ENCODE results near the gene TCF12.

TCF12 gene

DNA sequence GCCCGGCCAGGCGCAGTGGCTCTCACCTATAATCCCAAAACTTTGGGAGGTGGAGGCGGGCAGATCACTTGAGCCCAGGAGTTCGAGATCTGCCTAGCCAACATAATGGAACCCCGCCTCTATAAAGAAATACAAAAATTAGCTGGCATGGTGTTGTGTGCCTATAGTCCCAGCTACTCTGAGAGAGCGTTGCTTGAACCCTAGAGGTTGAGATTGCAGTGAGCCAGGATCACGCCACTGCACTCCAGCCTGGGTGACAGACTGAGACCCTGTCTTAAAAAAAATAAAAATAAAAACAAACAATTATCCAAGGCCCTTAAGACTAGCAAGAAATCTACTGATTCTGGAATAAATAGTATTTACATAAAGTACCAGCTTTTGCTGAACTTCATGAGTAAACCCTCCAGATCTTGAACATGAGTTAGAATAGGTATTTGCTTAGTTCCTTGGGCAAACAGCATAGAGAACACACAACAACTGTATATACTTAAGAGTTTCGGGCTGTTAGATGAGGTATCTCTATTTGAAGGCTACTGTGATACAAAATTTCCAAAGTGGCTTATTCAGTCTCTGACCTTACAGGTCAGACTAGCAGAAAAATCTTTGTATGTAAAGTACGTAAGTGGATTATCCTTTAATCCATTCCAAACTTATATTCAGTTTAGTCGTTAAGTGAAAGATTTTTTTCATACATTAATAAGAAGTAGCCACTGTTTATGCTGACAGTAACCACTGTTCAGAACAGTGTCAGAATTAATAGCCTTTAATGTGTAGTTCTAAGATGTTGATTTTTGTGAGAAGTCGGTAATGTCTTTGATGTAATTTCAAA is 286.8 kb downstream of the TCF12 start:
- no peak overlapping the region for H3K4me3 ChIP-seq (ENCODE audit: low read depth, low read length)
- DNase-seq (ENCODE audit: low read depth) = no peak
- in situ Hi-C loops (cut with HindIII; ENCODE audit: low sequenced_read_pairs) = no loop called here
- TF ChIP-seq, protein P1, sequence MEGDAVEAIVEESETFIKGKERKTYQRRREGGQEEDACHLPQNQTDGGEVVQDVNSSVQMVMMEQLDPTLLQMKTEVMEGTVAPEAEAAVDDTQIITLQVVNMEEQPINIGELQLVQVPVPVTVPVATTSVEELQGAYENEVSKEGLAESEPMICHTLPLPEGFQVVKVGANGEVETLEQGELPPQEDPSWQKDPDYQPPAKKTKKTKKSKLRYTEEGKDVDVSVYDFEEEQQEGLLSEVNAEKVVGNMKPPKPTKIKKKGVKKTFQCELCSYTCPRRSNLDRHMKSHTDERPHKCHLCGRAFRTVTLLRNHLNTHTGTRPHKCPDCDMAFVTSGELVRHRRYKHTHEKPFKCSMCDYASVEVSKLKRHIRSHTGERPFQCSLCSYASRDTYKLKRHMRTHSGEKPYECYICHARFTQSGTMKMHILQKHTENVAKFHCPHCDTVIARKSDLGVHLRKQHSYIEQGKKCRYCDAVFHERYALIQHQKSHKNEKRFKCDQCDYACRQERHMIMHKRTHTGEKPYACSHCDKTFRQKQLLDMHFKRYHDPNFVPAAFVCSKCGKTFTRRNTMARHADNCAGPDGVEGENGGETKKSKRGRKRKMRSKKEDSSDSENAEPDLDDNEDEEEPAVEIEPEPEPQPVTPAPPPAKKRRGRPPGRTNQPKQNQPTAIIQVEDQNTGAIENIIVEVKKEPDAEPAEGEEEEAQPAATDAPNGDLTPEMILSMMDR (IDR thresholded peaks at IDR 0.05; ENCODE audit: low read depth, low read length, missing control alignments) = no peak

DNA sequence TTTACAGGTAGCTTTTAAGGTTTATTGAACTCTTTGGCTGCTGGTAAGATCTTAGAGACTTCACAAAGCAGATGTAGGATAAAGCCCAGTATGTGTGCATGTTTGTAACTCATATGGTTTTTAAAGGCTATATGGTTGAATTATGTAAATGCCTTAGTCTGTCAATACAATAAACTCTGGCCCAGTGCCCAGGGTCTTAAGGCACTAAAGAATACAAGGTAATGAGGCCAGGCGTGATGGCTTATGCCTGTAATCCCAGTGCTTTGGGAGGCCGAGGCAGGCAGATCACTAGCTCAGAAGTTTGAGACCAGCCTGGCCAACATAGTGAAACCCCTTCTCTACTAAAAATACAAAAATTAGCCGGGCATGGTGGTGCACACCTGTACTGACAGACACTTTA is 287.6 kb downstream of the TCF12 start:
- no peak for DNase-seq (ENCODE audit: low read depth)
- TF ChIP-seq, protein P1 (IDR thresholded peaks at IDR 0.05; ENCODE audit: low read depth, low read length, missing control alignments) = no peak
- no peak overlapping the region for H3K4me3 ChIP-seq (ENCODE audit: low read depth, low read length)
- in situ Hi-C loops (cut with HindIII; ENCODE audit: low sequenced_read_pairs) = no loop called here

DNA sequence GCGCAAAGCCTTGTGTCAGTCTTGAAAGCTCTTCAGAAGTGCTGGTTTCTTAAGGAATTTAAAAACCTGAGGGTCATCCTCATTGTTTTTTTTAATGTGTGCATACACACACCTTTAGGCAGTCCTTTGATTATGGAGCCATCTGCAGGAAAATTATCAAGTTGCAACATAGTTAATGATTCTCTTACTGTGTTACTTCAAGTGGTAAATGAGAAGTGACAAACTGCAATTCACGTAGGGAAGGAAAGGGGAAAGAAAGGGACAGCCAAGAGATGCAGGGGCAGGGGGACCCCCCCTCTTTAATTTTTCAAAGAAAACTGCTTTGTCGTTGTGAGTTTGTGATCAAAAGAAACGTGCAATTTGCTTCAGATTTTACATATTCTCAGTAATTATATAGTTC is 295.4 kb downstream of the TCF12 start:
- H3K4me3 ChIP-seq (ENCODE audit: low read depth, low read length) = no peak overlapping the region
- no peak for DNase-seq (ENCODE audit: low read depth)
- TF ChIP-seq, protein P1 (IDR thresholded peaks at IDR 0.05; ENCODE audit: low read depth, low read length, missing control alignments) = peak; percentile 51
- in situ Hi-C loops (cut with HindIII; ENCODE audit: low sequenced_read_pairs) = loop anchor here (5.0 kb wide), 1 partner anchor 67 kb away; no protein-coding TSS in a partner anchor

DNA sequence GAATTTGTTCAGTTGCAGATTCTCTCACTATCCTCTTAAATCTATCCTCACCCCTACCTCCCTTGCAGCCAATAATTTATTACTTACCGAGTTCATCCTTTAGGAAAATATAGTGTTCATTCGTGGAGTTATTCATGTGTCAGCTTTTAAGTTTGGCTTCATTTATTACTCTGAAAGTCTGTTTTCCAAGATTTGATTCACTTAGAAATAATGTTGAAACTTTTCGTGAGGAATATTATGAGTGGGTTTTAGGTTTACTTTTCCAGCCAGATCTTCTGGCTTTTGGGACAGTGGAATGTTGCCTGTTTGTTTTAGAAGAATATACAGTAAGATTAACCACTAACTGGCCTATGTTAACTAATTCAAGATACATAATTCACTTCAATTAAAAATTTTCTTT is 296.9 kb downstream of the TCF12 start:
- in situ Hi-C loops (cut with HindIII; ENCODE audit: low sequenced_read_pairs) = no loop called here
- no peak overlapping the region for H3K4me3 ChIP-seq (ENCODE audit: low read depth, low read length)
- DNase-seq (ENCODE audit: low read depth) = no peak
- TF ChIP-seq, protein P1 (IDR thresholded peaks at IDR 0.05; ENCODE audit: low read depth, low read length, missing control alignments) = no peak

DNA sequence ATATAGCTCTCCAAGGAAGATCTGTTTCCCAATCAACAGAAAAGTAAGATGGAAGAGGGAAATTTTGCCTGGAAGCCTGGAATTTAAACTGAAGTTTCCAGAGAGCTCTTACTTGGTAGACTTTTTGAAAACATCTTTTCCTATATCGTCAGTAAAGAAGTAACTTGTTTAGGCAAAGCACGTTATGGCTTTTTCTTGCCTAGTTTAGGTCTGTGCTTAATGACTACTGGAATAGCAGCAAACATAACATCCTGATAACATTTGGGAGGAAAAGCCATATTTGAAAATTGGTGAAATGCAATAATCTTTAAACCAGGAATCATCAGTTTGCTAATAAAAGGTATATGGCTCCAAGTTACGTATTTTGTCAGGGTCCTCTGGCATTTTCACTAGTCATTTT is 297.4 kb downstream of the TCF12 start:
- H3K4me3 ChIP-seq (ENCODE audit: low read depth, low read length) = no peak overlapping the region
- TF ChIP-seq, protein P1 (IDR thresholded peaks at IDR 0.05; ENCODE audit: low read depth, low read length, missing control alignments) = no peak
- no peak for DNase-seq (ENCODE audit: low read depth)
- in situ Hi-C loops (cut with HindIII; ENCODE audit: low sequenced_read_pairs) = no loop called here

DNA sequence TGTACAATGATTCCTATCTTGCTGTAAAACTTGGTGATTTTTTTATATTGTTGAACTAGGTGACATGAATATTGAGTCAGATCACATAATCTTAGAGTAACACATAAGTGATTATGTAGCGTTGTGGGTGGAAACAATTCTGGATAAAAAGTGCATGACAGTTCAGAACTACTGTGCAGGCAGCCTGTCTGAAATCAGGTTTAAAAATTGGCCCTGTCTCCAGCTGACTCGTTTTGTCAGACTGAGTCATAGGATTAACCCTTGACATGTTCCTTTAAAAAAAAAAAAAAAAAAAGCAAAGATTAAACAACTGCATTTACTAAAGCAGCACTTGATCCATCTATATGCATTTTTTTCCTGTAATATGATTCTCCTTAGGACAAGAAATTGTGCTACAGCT is 297.8 kb downstream of the TCF12 start:
- H3K4me3 ChIP-seq (ENCODE audit: low read depth, low read length) = no peak overlapping the region
- no peak for DNase-seq (ENCODE audit: low read depth)
- TF ChIP-seq, protein P1 (IDR thresholded peaks at IDR 0.05; ENCODE audit: low read depth, low read length, missing control alignments) = no peak
- in situ Hi-C loops (cut with HindIII; ENCODE audit: low sequenced_read_pairs) = no loop called here

All from astrocyte of the cerebellum (primary cell).